Right lobe of liver (tissue), 4 donors: ENCODE data around the gene PAX5.

Experiments used
- POLR2A ChIP-seq: fragments of 450-650 bp; IDR thresholded peaks from one replicate; pipeline ENCODE4 v1.6.1; 2017; ENCODE audit warnings: antibody characterized with exemption, mild to moderate bottlenecking
- TF ChIP-seq, protein P1 (sequence below), 4 donors: fragments of 200-600 bp in 3 of 4; fragments of 450-650 bp in 1 of 4; IDR thresholded peaks; one replicate each; pipeline versions ENCODE4 v1.5.1 to v1.8.0; 2016 to 2022; ENCODE audit warnings: antibody characterized with exemption in 4 of 4, mild to moderate bottlenecking in 2 of 4
- donor health status: DM: no; HTN: no; CAD: no.
- donor health status: DM: no; HTN: no; CAD: no.
- donor health status: DM: no; HTN: yes; CAD: no.

- TF ChIP-seq, protein P1, sequence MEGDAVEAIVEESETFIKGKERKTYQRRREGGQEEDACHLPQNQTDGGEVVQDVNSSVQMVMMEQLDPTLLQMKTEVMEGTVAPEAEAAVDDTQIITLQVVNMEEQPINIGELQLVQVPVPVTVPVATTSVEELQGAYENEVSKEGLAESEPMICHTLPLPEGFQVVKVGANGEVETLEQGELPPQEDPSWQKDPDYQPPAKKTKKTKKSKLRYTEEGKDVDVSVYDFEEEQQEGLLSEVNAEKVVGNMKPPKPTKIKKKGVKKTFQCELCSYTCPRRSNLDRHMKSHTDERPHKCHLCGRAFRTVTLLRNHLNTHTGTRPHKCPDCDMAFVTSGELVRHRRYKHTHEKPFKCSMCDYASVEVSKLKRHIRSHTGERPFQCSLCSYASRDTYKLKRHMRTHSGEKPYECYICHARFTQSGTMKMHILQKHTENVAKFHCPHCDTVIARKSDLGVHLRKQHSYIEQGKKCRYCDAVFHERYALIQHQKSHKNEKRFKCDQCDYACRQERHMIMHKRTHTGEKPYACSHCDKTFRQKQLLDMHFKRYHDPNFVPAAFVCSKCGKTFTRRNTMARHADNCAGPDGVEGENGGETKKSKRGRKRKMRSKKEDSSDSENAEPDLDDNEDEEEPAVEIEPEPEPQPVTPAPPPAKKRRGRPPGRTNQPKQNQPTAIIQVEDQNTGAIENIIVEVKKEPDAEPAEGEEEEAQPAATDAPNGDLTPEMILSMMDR (IDR thresholded peaks at IDR 0.05), result no peak
- no peak for TF ChIP-seq POLR2A
These were observed 200.1 kb downstream of the PAX5 start for GRCh38 chr9:36833954-36834353.
